ENCODE measurements around the gene ANKS1B. TPM values are rescaled to one million over a fixed set of nuclear protein-coding genes. Genes with fewer than 3 reads are reported as not detected.
A peak's percentile ranks its signal among the peaks of the same experiment; 100 is the strongest.

The ANKS1B gene
- total RNA-seq, 1 experiment from 2014 or later: 5.8 TPM

- ChIA-PET CTCF (interaction anchor here (1.4 kb wide), 1 partner anchor 66 kb away, joined by 7 read pairs; no protein-coding TSS in a partner anchor), POLR2A (no interaction called here)
- Mint-ChIP-seq H3K4me3 (no peak overlapping the region), H3K27me3 (ENCODE audit: low read depth) (no peaks in the 10 kb centered on the region), H3K27ac (no peak overlapping the region), H3K4me1 (peaks cover 17% of the 10 kb centered on the region), H3K9me3 (no peaks in the 10 kb centered on the region), H3K36me3 (no peaks in the 10 kb centered on the region)
- TF ChIP-seq, protein P1, sequence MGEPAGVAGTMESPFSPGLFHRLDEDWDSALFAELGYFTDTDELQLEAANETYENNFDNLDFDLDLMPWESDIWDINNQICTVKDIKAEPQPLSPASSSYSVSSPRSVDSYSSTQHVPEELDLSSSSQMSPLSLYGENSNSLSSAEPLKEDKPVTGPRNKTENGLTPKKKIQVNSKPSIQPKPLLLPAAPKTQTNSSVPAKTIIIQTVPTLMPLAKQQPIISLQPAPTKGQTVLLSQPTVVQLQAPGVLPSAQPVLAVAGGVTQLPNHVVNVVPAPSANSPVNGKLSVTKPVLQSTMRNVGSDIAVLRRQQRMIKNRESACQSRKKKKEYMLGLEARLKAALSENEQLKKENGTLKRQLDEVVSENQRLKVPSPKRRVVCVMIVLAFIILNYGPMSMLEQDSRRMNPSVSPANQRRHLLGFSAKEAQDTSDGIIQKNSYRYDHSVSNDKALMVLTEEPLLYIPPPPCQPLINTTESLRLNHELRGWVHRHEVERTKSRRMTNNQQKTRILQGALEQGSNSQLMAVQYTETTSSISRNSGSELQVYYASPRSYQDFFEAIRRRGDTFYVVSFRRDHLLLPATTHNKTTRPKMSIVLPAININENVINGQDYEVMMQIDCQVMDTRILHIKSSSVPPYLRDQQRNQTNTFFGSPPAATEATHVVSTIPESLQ (CRISPR knock-in tag; IDR thresholded peaks at IDR 0.05): no peak
- TF ChIP-seq ZNF425 (CRISPR knock-in tag; conservative IDR thresholded peaks at IDR 0.05) (no peak), NR1H2 (CRISPR knock-in tag; IDR thresholded peaks at IDR 0.05) (no peak), FOXK1 (CRISPR knock-in tag; IDR thresholded peaks at IDR 0.05) (no peak), E2F5 (CRISPR knock-in tag; IDR thresholded peaks at IDR 0.05) (no peak), SMAD3 (CRISPR knock-in tag; IDR thresholded peaks at IDR 0.05; ENCODE audit: borderline replicate concordance) (no peak), OVOL2 (CRISPR knock-in tag; IDR thresholded peaks at IDR 0.05; ENCODE audit: borderline replicate concordance) (no peak), PRRX2 (CRISPR knock-in tag; IDR thresholded peaks at IDR 0.05) (no peak), ETV6 (CRISPR knock-in tag; IDR thresholded peaks at IDR 0.05) (no peak), ZMAT4 (CRISPR knock-in tag; IDR thresholded peaks at IDR 0.05) (no peak), AR (CRISPR knock-in tag; IDR thresholded peaks at IDR 0.05) (no peak), ATF2 (CRISPR knock-in tag; IDR thresholded peaks at IDR 0.05; ENCODE audit: borderline replicate concordance, low read depth) (no peak), ZNF263 (CRISPR knock-in tag; IDR thresholded peaks at IDR 0.05; ENCODE audit: low read depth) (no peak), RELA (CRISPR knock-in tag; IDR thresholded peaks at IDR 0.05; ENCODE audit: borderline replicate concordance) (no peak), TEAD4 (CRISPR knock-in tag; IDR thresholded peaks at IDR 0.05) (no peak), GTF2I (CRISPR knock-in tag; conservative IDR thresholded peaks at IDR 0.05) (no peak), ZNF396 (CRISPR knock-in tag; IDR thresholded peaks at IDR 0.05; ENCODE audit: borderline replicate concordance) (no peak)
- TF ChIP-seq, protein P2, sequence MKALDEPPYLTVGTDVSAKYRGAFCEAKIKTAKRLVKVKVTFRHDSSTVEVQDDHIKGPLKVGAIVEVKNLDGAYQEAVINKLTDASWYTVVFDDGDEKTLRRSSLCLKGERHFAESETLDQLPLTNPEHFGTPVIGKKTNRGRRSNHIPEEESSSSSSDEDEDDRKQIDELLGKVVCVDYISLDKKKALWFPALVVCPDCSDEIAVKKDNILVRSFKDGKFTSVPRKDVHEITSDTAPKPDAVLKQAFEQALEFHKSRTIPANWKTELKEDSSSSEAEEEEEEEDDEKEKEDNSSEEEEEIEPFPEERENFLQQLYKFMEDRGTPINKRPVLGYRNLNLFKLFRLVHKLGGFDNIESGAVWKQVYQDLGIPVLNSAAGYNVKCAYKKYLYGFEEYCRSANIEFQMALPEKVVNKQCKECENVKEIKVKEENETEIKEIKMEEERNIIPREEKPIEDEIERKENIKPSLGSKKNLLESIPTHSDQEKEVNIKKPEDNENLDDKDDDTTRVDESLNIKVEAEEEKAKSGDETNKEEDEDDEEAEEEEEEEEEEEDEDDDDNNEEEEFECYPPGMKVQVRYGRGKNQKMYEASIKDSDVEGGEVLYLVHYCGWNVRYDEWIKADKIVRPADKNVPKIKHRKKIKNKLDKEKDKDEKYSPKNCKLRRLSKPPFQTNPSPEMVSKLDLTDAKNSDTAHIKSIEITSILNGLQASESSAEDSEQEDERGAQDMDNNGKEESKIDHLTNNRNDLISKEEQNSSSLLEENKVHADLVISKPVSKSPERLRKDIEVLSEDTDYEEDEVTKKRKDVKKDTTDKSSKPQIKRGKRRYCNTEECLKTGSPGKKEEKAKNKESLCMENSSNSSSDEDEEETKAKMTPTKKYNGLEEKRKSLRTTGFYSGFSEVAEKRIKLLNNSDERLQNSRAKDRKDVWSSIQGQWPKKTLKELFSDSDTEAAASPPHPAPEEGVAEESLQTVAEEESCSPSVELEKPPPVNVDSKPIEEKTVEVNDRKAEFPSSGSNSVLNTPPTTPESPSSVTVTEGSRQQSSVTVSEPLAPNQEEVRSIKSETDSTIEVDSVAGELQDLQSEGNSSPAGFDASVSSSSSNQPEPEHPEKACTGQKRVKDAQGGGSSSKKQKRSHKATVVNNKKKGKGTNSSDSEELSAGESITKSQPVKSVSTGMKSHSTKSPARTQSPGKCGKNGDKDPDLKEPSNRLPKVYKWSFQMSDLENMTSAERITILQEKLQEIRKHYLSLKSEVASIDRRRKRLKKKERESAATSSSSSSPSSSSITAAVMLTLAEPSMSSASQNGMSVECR (CRISPR knock-in tag; IDR thresholded peaks at IDR 0.05; ENCODE audit: borderline replicate concordance): no peak
- TF ChIP-seq, protein P3, sequence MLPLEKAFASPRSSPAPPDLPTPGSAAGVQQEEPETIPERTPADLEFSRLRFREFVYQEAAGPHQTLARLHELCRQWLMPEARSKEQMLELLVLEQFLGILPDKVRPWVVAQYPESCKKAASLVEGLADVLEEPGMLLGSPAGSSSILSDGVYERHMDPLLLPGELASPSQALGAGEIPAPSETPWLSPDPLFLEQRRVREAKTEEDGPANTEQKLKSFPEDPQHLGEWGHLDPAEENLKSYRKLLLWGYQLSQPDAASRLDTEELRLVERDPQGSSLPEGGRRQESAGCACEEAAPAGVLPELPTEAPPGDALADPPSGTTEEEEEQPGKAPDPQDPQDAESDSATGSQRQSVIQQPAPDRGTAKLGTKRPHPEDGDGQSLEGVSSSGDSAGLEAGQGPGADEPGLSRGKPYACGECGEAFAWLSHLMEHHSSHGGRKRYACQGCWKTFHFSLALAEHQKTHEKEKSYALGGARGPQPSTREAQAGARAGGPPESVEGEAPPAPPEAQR (CRISPR knock-in tag; IDR thresholded peaks at IDR 0.05): no peak
- TF ChIP-seq, protein P4, sequence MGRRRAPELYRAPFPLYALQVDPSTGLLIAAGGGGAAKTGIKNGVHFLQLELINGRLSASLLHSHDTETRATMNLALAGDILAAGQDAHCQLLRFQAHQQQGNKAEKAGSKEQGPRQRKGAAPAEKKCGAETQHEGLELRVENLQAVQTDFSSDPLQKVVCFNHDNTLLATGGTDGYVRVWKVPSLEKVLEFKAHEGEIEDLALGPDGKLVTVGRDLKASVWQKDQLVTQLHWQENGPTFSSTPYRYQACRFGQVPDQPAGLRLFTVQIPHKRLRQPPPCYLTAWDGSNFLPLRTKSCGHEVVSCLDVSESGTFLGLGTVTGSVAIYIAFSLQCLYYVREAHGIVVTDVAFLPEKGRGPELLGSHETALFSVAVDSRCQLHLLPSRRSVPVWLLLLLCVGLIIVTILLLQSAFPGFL (CRISPR knock-in tag; IDR thresholded peaks at IDR 0.05; ENCODE audit: borderline replicate concordance): no peak
- ATAC-seq (peak; percentile 80), DNase-seq (ENCODE audit: low spot score) (no peak)
These were observed 875.8 kb downstream of the ANKS1B start for GRCh38 chr12:99108924-99109323.
